A673 (cell line): ENCODE results near the gene EFCAB14. TPM values are rescaled to one million over a fixed set of nuclear protein-coding genes. Genes with fewer than 3 reads are reported as not detected.

Source experiments
- BruUV-seq: library from RNA; stranded (reverse); fragments of 400-500 nt; replicated peaks from 2 replicates; lab custom pipeline; 2021; lab: Mats Ljungman, UMichigan
- CTCF ChIA-PET: fragments of 300-600 bp; sonication (Branson Sonifier 250); formaldehyde crosslinking; loops from one replicate; lab custom pipeline; 2022; ENCODE audit warnings: antibody characterized with exemption; lab: Charles Lee
- POLR2A ChIA-PET: fragments of 300-600 bp; sonication (Branson Sonifier 250); formaldehyde crosslinking; loops from one replicate; lab custom pipeline; 2022; ENCODE audit warnings: antibody characterized with exemption; ENCODE audit not compliant: low non-redundant PET; lab: Charles Lee
- DNase-seq: peaks from one replicate; pipeline ENCODE4 v3.0.0-alpha.2; 2015; ENCODE audit warnings: low spot score
- H3K27ac ChIP-seq: fragments of 200-600 bp; sonication (generic); 2 replicates; pipeline ENCODE4 v1.5.1; 2016; ENCODE audit warnings: mixed run types, low read depth, mild to moderate bottlenecking, mixed read lengths, antibody characterized with exemption, low read length; ENCODE audit not compliant: poor library complexity, severe bottlenecking
- H3K27me3 ChIP-seq: fragments of 200-600 bp; sonication (generic); replicated peaks from 2 replicates; pipeline ENCODE4 v1.6.1; 2017; ENCODE audit warnings: mixed run types, low read depth, mild to moderate bottlenecking, mixed read lengths, antibody characterized with exemption, low read length; ENCODE audit not compliant: insufficient read depth, poor library complexity
- H3K36me3 ChIP-seq: fragments of 200-600 bp; sonication (generic); 2 replicates; pipeline ENCODE4 v1.6.1; 2016; ENCODE audit warnings: mixed run types, mild to moderate bottlenecking, mixed read lengths, antibody characterized with exemption, low read length; ENCODE audit not compliant: insufficient read depth, poor library complexity, severe bottlenecking
- H3K4me1 ChIP-seq: fragments of 200-600 bp; sonication (generic); 2 replicates; pipeline ENCODE4 v1.6.1; 2017; ENCODE audit warnings: mixed run types, mild to moderate bottlenecking, mixed read lengths, antibody characterized with exemption, low read length; ENCODE audit not compliant: insufficient read depth, poor library complexity, severe bottlenecking
- H3K4me3 ChIP-seq: fragments of 200-600 bp; sonication (generic); 2 replicates; pipeline ENCODE4 v1.5.1; 2016; ENCODE audit warnings: low read depth, mixed run types, mild to moderate bottlenecking, mixed read lengths, low read length; ENCODE audit not compliant: poor library complexity, severe bottlenecking
- H3K9me3 ChIP-seq: fragments of 200-600 bp; sonication (generic); 2 replicates; pipeline ENCODE4 v1.6.1; 2016; ENCODE audit warnings: mixed run types, low read depth, mild to moderate bottlenecking, mixed read lengths, antibody characterized with exemption, low read length; ENCODE audit not compliant: poor library complexity, severe bottlenecking
- EZH2 ChIP-seq: fragments of 200-600 bp; sonication (generic); IDR thresholded peaks from 2 replicates; pipeline ENCODE4 v1.6.1; 2017; ENCODE audit warnings: borderline replicate concordance, low read depth, mild to moderate bottlenecking, mixed read lengths, antibody characterized with exemption, low read length; ENCODE audit not compliant: poor library complexity, severe bottlenecking
- intact Hi-C: fragments of 100-400 bp; cut with micrococcal nuclease; formaldehyde crosslinking; loops from one replicate; pipeline ENCODE4 v1.10.0; 2022; ENCODE audit not compliant: unreplicated experiment
- total RNA-seq: library from RNA; stranded (reverse); gene quantifications from 2 replicates; pipeline ENCODE4 v1.2.3, GENCODE V29; 2021
- TF ChIP-seq, protein P1 (sequence below): fragments of 300-800, 200-600 bp; sonication (generic); conservative IDR thresholded peaks from 2 replicates; pipeline ENCODE4 v1.5.1; 2017; ENCODE audit warnings: low read depth, mild to moderate bottlenecking, antibody characterized with exemption, low read length, moderate library complexity, mixed read lengths

Gene EFCAB14
- total RNA-seq, 1 experiment from 2014 or later, result 39.8 TPM

DNA sequence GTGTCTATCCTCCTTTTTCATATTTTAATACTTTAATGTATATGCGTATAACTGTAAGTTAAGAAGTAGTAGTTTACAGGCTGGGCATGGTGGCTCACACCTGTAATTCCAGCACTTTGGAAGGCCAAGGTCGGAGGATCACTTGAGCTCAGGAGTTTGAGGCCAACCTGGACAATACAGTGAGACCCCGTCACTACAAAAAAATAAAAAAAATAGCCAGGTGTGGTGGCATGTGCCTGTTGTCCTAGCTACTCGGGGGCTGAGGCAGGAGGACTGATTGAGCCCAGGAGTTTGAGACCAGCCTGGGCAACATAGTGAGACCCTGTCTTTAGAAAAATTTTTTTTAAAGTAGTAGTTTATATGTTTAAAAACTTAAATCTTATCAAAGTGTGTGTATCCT lies 73.1 kb downstream of the EFCAB14 start:
- peaks cover 14% of the 10 kb centered on the region for H3K9me3 ChIP-seq
- intact Hi-C loops, result no loop called here
- DNase-seq, result no peak
- no peak overlapping the region for H3K27ac ChIP-seq
- H3K4me3 ChIP-seq, result no peak overlapping the region
- no TSS peak for BruUV-seq
- TF ChIP-seq, protein P1, sequence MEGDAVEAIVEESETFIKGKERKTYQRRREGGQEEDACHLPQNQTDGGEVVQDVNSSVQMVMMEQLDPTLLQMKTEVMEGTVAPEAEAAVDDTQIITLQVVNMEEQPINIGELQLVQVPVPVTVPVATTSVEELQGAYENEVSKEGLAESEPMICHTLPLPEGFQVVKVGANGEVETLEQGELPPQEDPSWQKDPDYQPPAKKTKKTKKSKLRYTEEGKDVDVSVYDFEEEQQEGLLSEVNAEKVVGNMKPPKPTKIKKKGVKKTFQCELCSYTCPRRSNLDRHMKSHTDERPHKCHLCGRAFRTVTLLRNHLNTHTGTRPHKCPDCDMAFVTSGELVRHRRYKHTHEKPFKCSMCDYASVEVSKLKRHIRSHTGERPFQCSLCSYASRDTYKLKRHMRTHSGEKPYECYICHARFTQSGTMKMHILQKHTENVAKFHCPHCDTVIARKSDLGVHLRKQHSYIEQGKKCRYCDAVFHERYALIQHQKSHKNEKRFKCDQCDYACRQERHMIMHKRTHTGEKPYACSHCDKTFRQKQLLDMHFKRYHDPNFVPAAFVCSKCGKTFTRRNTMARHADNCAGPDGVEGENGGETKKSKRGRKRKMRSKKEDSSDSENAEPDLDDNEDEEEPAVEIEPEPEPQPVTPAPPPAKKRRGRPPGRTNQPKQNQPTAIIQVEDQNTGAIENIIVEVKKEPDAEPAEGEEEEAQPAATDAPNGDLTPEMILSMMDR, result no peak
- no peak for TF ChIP-seq EZH2
- H3K36me3 ChIP-seq, result peaks cover 14% of the 10 kb centered on the region
- H3K4me1 ChIP-seq, result no peaks in the 10 kb centered on the region
- CTCF ChIA-PET, result interaction anchor here (0.6 kb wide), 1 partner anchor 244 kb away, joined by 3 read pairs; no protein-coding TSS in a partner anchor
- H3K27me3 ChIP-seq, result no peaks in the 10 kb centered on the region
- POLR2A ChIA-PET, result no interaction called here

DNA sequence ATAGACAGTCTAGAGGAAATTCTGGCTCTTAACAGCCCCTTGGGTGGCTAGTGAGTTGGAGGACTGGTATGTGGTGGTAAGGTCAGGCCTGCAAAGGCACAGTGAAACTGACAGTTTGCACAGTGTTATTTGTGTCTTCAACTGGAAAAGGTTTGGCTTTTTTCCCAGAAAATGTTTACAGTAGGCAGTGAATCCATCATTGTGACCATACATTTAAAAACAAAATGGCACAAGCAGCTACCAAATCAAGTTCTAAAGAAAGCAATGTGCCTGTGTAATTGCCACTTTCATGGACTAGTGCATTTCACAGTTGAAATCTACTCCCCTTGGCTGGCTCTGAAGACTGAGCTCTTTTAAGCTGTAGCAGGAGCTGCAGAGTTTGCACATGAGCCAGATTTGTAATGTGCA lies 75.5 kb downstream of the EFCAB14 start:
- POLR2A ChIA-PET, result interaction anchor here (0.6 kb wide), 1 partner anchor 15 kb away, joined by 10 read pairs; no protein-coding TSS in a partner anchor
- no peaks in the 10 kb centered on the region for H3K4me1 ChIP-seq
- no peak overlapping the region for H3K4me3 ChIP-seq
- CTCF ChIA-PET, result interaction anchor here (0.6 kb wide), 1 partner anchor 237 kb away, joined by 8 read pairs; no protein-coding TSS in a partner anchor
- H3K27me3 ChIP-seq, result no peaks in the 10 kb centered on the region
- H3K9me3 ChIP-seq, result no peaks in the 10 kb centered on the region
- no peak overlapping the region for H3K27ac ChIP-seq
- intact Hi-C loops, result no loop called here
- TF ChIP-seq EZH2, result no peak
- TF ChIP-seq, protein P1, result no peak
- no peaks in the 10 kb centered on the region for H3K36me3 ChIP-seq
- no peak for DNase-seq
- BruUV-seq, result no TSS peak

DNA sequence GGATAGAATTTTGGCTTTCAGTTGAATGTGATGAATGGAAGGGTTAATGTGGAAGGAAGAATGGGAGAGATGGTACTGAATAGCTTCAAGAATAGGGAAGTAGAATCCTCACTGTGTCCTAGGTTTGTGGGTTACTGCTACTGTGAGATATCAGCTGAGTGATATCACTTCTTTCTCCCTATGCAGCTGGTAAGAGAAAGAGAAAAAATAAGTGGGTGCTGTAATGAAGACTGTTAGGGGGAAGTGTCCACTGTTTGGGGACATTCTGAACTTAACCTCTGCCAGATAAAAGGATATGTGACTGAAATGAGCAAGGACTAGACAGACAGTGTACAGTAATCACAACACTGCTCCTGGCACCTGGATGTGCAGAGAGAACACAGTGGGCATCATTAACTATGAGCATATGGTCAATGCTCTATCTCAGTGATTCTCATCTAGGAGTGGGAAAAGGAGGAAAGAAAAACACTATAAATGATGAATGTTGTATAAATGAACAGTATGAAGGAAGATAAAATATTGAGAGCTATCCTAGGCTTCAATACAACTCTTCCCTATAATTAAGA lies 76.7 kb downstream of the EFCAB14 start:
- TF ChIP-seq, protein P1, result no peak
- POLR2A ChIA-PET, result no interaction called here
- H3K27me3 ChIP-seq, result no peaks in the 10 kb centered on the region
- intact Hi-C loops, result no loop called here
- H3K27ac ChIP-seq, result no peak overlapping the region
- H3K9me3 ChIP-seq, result no peaks in the 10 kb centered on the region
- no peaks in the 10 kb centered on the region for H3K36me3 ChIP-seq
- no peak overlapping the region for H3K4me3 ChIP-seq
- BruUV-seq, result no TSS peak
- no peak for DNase-seq
- CTCF ChIA-PET, result no interaction called here
- H3K4me1 ChIP-seq, result no peaks in the 10 kb centered on the region
